ENCODE data around the gene SOCS2.

GRCh38 chr12:93572712-93573551 lies 457 bp downstream of the SOCS2 start:
- TF ChIP-seq POLR2A (IDR thresholded peaks at IDR 0.05) (no peak), POLR2AphosphoS5 (IDR thresholded peaks at IDR 0.05) (no peak), CTCF (IDR thresholded peaks at IDR 0.05) (no peak), EP300 (IDR thresholded peaks at IDR 0.05) (no peak)
